ENCODE results near the gene SCNN1B.
"Not testable (repeated sequence)": the region's sequence is repeated elsewhere in the genome, so short reads cannot be mapped to it uniquely, and the experiment has no call there.

The SCNN1B gene

DNA sequence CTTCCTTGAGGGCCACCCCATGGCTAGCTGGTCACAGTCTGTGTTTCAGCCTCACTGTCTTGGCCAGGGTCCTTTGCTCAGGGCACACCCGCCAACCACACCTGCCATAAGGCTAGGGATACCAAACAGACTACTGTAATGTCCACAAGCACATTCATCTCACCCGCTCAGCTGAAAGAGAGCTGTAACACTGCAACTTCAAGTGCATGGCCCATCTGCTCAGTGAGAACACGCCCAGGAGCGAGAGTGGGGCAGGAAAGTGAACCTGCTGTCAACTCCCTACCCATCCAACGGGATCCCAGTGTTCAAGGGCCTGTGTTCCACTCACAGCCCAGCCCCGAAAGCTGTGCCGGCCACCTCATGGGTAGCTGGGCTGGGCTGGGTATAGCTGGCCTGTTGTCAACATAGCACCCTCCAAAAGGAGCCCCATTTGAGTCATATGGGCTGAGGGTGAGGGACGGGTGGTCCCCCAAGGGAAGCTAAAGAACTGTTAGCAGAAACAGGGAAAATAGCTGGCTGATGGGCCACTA, 55.7 kb downstream of the SCNN1B start:
- DNase-seq: no peak

DNA sequence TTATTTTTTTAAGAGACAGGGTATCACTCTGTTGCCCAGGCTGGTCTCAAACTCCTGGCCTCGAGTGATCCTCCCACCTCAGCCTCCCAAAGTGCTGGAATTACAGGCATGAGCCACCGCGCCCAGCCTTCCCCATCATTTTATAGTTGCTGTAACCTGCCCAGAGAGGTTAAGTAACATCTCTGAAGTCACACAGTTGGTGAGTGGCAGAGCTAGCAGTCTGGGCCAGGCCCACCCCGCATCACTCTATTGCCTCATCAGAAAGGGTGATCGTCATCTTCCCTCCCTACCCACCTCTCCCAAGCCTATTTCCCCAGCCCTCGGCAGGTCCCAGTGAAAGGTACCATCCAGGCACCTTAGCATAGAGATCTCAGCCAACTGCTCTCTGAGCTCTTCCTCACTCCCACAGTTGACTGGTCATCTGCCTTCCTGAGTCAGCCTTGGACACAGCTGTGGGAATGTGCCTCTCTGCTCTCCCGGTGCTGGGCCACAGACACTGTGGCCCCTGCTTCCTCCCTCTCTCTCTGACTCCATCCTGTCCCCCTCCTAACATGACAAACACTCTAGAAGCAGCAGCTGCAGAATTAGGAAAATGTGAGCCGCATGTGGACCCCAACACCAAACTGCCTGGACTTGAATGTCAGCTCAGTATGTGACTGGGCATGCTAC, 57.1 kb downstream of the SCNN1B start:
- DNase-seq: no peak

DNA sequence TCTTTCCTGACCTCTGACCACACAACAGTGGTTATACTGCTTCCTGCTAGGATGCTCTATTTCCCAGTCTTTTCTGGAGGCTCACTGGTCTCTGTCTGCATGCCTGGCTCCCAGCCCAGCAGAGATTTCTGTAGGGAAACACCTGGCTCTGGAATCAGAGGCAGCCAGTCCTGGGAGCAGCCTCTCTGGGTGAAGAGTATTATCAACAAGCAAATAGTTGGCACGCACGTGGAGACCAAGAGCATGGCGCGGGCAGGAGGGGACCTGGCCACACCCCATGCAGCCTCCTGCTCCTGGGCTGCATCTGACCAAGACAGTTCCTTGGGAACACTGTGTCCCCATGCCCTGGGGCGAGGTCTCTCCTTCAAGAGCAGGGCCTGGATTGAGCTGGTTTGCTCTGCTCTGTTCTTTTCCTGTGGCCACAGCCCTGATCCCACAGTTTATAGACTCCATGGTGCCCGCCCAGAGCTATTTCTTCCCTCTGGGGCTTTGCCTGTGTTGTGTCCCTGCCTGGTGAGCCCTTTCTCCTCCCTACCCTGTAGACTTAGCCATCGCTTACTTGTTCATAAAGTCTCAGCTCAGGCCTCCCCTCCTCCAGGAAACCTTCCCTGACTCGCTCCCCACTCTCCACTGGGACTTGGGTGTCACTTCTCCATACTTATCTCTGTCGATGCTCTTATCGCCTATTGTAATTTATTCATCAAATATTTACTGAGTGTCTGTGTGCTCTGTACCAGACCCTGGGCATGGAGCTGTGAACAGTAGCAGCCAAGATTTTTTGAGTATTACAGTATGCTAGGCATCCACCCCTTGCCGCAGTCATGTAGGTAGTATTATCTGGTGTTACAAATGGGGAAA, 60.6 kb downstream of the SCNN1B start:
- DNase-seq: no peak

DNA sequence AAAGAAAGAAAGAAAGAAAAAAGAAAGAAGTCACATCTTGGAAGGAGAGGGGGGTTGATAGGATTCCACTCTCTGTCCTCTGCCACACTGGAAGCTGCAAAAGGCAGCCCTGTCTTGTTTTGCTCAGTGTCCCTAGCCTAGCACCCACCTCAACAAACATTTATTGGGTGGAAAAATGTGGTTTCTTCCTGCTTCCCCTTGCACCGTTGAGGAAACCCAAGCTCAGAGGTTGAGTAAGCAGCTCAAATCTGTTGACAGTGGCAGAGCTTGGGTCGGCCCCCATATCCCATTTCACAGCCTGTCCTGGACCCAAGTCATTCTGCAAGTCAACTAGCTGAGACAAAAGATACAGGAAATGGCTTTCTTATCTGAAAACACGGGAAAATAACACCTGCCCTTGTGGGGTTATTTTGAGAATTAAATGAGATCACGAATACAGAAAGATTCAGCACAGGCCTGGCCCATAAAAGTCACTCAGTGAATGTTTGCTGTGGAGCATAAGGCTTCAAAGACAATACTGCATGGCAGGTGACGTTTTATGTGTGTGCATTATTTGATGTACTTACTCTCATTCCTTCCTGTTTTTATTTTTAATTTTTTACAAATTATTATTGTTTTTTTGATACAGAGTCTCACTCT, 63.6 kb downstream of the SCNN1B start:
- DNase-seq: no peak

DNA sequence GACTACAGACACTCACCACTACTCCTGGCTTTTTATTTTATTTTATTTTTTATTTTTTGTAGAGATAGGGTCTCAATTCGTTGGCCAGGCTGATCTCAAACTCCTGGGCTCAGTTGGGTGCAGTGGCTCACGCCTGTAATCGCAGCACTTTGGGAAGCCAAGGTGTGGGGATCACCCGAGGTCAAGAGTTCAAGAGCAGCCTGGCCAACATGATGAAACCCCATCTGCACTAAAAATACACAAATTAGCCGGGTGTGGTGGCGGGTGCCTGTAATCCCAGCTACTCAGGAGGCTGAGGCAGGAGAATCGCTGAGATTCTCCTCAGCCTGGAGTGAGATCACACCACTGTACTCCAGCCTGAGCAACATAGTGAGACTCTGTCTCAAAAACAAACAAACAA, 64.2 kb downstream of the SCNN1B start:
- DNase-seq: not testable (repeated sequence)

DNA sequence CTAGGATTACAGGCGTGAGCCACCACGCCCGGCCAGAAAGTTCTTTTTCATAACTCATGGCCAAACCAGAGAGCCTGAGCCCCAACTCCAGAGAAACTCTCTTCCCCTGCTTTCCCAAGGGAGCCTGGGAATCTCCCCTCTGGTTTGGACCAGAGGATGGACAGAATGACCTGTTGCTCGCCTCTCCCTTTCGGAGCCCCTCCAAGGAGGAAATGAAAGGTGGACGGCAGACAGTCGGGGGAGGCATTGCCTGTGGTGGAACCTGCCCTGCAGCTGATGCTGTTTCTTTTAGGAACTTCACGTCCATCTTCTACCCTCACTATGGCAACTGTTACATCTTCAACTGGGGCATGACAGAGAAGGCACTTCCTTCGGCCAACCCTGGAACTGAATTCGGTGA, 65.5 kb downstream of the SCNN1B start:
- DNase-seq: no peak

DNA sequence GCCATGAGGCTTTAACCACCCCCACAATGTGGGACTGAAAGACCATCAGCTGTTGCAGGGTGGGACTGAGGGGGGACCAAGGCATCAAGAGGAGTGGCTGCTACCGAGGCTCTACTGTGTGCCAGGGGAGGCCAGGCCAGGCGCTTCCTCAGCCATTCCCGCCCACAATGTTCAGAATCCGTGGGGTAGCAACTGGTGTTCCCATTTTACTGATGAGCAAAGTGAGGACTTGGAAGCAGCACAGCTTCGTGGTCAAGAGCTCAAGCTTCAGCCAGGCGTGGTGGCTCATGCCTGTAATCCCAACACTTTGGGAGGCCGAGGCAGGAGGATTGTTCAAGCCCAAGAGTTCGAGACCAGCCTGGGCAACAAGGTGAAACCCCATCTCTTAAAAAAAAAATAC, 65.9 kb downstream of the SCNN1B start:
- no peak for DNase-seq

DNA sequence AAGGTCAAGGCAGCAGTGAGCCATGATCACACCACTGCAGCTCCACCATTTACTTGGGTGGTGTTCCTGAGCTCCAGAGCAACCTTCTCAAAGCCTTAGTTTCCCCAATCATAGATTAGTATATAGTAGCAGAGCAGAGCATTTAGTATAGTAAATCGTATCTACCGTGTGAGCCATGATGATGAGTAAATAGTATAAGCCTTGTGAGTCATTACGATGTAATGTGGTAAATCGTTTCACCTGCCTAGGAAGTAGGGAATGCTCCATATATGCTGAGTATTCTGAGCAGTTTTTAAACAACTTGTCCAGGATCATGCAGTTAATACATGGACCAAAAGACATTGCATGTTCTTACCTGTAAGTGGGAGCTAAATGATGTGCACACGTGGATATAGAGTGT, 66.4 kb downstream of the SCNN1B start:
- DNase-seq: no peak

DNA sequence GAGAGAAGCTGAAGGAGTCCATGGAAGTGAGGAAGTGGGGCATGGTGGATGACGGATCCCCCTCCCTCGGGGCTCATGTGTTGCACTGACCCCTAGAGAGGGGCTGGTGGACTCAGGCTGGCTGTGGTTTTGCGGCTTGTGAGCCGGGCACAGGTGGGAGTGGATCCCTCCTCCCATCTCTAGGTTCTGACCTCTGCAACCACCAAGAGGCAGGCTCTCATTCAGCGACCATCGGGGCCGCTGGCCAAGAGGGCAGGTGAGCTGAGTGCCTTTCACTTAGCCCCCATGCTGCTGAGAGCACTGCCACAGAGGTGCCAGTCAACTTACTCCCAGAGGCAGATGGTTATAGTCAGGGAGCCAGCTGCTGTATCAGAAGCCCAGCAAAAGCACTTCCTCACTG, 67.3 kb downstream of the SCNN1B start:
- no peak for DNase-seq

DNA sequence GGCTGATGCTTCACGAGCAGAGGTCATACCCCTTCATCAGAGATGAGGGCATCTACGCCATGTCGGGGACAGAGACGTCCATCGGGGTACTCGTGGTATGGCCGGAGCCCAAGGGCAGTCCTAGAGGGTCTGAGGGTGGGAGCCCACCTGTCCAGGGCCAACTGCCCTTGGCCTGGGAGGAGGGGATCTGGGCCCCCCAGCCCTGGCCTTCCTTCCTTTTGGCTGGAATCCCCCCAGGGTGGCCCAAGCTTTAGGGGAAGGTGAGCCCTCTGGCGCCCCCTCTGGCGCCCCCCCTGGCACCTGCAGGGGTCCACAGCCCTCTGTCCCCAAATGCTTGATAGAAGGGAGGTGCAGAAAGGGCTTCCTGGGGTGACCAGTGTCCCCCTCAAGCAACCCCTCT, 69.3 kb downstream of the SCNN1B start:
- no peak for DNase-seq

DNA sequence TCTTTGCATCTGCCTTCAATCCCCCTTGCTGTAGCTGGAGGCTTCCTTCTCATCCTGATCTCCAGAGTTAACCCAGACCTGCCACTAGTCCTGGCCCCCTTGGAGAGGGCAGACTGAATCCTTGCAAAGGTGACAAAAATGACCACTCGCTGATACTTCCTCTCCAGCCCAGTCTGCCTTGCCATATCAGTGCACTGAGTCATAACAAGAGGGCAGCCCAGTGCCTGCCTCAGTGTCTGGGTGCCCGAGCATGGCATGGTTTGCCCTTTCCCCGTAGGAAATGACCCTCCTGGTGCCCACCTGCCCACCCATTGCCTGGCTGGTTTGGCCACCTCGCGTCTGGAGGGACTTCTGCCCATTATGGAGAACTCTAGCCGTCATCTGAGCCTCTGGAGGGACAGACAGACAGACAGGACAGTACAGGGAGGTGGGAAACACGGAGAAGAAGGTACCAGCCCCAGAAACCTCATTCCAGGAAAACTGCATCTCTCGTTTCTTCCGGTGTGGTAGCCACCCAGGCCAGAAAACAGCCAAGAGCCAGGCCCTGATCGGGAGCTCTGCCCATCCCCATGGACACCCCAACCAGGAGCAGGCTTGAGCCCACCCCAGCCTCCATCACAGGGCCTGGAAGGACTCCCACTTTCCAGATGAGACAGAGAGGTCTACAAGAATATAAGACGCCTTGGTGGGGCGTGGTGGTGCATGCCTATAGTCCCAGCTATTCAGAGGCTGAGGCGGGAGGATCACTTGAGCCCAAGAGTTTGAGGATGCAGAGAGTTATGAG, 71.5 kb downstream of the SCNN1B start:
- no peak for DNase-seq

DNA sequence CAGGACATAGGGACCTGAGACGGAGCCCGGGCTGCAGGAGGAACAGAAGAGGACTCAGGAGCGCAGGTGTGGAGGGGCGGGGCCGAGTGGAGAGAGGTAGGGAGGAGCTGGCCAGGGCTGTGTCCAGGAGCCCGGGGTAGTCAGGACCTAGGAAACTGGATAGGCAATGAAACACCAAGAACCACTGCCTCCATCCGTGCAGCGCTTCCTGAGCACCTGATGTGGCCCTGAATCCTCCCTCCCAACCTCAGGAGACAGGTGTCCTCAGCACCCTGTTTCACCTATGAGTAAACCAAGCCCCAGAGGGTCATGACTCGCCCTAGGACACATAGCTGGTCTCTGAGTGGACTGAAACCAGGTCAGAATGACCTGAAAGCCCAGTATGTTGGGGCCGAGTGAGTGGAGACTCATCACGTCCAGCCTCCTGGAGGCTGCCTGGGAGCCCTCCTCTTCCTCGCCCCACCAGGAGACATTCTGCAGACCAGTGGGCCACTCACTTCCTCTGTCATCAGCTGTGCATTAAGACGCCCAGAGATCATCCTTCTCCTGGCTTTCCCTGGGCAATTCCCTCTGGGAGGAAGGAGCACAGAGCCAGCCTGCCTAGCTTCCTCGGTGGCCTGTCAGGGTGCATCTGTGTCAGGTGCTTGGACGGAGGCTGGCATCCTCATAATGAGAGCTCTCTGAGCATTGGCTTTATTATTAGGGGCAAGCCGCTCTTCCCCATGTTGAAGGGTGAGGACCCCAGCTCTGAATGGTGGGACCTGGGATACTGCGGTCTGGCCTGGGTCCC, 72.8 kb downstream of the SCNN1B start:
- DNase-seq: no peak

DNA sequence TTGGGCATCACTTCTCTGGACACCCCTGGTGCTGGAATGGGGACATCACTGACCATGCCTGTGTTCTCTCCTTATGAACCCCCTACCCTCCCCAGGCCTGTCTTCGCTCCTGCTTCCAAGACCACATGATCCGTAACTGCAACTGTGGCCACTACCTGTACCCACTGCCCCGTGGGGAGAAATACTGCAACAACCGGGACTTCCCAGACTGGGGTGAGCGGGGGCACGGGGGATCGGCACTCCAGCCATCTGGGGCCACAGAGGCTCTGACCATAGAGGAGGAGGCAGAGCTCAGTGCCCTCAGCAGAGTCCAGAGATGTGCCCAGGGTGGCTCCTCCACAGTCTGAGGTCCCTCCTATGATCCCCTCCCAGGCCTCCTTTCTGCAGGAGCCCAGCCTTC, 73.5 kb downstream of the SCNN1B start:
- no peak for DNase-seq

DNA sequence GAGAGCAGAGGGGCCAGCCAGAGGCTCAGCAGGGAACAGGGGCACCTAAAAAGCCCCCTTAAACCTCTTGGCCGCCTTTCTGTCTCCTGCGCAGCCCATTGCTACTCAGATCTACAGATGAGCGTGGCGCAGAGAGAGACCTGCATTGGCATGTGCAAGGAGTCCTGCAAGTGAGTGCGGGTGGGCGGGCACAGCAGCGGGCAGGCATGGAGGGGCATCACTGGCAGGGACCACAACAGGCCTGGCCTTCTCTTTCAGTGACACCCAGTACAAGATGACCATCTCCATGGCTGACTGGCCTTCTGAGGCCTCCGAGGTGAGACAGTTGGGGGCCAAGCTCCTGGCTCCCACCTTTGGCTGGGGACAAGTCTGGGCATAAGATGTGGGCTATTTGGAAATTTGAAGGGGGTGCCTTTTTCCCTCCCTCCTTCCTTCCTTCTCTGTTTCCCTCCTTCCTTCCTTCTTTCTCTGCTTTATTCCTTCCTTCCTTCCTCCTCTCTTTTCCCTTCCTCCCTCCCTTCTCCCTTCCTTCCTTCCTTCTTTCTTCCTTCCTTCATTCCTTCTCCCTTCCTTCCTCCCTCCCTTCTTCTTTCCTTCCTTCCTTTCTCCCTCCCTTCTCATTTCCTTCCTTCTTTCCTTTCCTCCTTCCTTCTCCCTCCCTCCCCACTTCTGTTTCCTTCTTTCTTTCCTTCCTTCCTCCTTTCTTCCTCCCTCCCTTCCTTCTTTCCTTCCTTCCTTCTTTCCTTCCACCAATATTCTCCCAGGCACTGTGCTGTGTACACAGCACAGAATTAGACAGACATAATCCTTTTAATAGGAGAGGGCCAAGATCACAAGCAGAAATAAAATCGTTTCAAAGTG, 75.2 kb downstream of the SCNN1B start:
- DNase-seq: no peak

DNA sequence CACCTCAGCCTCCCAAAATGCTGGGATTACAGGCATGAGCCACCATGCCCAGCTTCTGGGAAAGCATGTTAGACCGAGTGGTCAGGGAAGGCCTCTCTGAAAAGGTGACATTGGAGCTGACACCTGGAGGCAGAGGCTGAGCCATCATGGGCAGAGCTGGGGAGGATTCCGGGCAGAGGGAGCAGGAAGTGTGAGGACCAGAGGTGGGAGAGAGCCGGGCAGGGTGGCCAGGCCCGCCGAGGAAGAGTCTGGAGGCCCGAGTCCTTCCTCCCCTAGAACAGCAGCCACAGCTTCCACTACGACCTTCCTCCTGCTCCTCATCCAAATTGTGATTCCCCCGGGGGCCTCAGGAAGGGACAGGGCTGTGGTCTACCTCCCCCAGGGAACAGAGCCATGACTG, 76.2 kb downstream of the SCNN1B start:
- DNase-seq: no peak

DNA sequence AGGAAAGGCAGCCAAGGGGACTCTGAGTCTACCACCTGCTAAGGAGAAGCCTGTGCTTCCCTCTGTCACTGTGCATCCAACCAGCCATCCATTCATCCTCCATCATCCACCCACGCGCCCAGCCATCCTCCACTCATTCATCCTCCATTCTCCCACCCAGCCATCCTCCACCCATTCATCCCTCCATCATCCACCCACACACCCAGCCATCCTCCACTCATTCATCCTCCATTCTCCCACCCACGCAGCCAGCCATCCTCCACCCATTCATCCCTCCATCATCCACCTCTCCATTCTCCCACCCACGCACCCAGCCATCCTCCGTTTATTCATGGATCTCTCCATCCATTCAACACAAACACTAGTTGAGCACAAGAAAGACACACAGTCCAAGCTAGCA, 76.8 kb downstream of the SCNN1B start:
- DNase-seq: no peak

DNA sequence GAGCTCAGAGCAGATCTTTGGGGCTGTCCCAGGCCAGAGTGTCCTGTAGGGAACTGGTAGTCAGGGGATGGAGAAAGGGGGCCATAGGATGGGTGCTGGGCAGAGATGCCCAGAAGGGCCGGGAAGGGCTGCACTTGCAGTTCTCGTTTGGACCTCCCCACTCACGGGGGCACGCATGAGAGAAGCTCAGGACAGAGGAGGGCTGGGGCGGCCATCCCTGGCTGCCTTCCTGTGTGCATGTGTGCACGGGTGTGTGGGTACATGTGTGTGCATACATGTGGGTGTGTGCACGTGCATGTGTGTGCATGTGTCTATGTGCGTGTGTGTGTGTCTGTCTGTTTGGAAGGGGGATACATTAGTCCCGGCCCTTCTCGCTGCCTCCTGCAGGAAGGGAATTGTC, 77.6 kb downstream of the SCNN1B start:
- DNase-seq: no peak

DNA sequence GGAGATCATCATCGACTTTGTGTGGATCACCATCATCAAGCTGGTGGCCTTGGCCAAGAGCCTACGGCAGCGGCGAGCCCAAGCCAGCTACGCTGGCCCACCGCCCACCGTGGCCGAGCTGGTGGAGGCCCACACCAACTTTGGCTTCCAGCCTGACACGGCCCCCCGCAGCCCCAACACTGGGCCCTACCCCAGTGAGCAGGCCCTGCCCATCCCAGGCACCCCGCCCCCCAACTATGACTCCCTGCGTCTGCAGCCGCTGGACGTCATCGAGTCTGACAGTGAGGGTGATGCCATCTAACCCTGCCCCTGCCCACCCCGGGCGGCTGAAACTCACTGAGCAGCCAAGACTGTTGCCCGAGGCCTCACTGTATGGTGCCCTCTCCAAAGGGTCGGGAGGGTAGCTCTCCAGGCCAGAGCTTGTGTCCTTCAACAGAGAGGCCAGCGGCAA, 78.4 kb downstream of the SCNN1B start:
- no peak for DNase-seq

DNA sequence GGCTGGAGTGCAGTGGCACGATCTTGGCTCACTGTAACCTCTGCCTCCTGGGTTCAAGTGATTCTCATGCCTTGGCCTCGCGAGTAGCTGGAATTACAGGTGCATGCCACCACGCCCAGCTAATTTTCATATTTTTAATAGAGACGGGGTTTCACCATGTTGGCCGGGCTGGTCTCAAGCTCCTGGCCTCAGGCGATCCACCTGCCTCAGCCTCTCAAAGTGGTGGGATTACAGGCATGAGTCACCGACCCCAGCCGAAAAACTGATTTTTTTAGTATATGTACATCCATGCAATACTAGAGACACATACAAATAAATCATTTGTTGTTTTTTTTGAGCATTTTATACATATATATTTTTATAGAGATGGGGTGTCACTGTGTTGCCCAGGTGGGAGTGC, 79.6 kb downstream of the SCNN1B start:
- DNase-seq: not testable (repeated sequence)

DNA sequence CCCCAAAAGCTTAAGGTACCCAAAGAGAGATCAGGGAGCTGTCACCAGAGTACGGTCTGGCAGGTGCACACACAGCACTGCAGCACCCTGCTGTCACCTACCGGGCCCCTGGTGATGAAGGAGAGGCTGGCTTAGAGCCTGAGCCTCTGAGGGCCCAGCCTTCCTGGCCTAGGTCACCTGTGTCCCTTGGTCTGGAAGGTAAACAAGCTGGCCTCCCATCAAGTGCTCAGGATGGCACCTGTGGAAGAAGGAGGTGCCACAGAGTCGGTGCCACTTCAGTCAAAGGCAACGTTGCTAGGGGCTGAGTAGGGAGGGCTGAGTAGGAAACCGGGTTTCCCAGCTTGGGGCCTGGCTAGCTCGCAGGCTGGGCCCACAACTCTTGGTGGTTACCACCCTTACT, 80.2 kb downstream of the SCNN1B start:
- no peak for DNase-seq

DNA sequence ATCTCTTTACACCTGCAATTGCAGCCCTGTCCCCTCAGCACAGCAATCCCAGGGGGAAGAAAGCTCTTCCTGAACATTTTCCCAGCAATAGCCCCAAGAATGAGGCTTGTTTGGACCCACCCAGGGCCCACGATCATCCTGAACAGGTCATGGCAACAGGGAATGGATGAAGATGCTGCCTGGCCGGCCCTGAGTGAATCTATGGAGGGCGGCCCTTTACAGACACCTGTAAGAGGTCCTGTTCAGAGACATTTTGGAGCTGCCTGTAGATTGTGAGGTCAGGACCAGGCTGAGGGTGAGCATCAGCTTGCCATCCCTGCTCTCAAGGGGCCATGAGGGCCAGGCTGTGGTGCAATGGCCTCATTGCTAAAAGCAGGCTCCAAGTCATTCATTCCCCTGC, 81.8 kb downstream of the SCNN1B start:
- no peak for DNase-seq
